ENCODE data around the gene HOXB1. TPM values are rescaled to one million over a fixed set of nuclear protein-coding genes. Genes with fewer than 3 reads are reported as not detected.
"Not testable (repeated sequence)": the region's sequence is repeated elsewhere in the genome, so short reads cannot be mapped to it uniquely, and the experiment has no call there.

Gene HOXB1
- total and polyA plus RNA-seq, 7 experiments from 2014 or later: not detected

DNA sequence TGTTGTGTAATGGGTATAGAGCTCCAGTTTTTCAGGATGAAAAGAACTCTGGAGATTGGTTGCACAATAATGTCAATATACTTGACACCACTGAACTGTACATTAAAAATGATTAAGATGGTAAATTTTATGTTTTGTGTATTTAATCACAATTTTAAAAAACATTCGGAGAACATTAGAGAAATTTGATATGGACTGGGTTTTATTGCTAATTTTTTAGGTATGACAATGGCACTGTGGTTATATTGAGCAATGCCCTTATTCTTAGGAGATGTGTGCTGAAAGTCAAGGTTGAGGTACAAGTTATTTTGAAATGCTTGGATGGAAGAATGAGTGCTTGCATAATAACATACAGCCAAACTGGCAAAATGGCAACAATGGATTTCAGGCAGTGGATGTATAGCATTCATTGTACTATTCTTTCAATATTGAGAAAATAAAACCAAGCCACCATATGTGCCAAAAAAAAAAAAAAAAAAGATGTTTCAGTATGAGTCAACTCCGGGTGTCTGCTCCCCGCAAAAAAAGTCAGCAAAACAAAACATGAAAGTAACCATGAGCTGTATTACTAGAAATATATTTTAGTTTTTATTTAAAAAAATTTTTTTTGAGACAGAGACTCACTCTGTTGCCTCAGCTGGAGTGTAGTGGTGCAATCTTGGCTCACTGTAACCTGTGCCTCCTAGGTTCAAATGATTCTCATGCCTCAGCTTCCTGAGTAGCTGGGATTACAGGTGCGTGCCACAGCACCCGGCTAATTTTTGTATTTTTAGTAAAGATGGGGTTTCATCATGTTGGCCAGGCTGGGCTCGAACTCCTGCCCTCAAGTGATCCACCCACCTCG, 19.8 kb downstream of the HOXB1 start:
- ChIA-PET CTCF (interaction anchor here (0.7 kb wide), 1 partner anchor 21 kb away, joined by 5 read pairs; no protein-coding TSS in a partner anchor), POLR2A (interaction anchor here (0.9 to 1.3 kb wide), 3 partner anchors 29 to 76 kb away, joined by 3 to 4 read pairs (median 3); no protein-coding TSS in a partner anchor)
- Mint-ChIP-seq H3K9me3 (no peaks in the 10 kb centered on the region), H3K4me1 (peaks cover 6 to 73% (median 24%) of the 10 kb centered on the region in 7 donors), H3K27ac (peak overlapping the region in 5 of 9 donors; percentile 38 to 93 (median 66)), H3K36me3 (peaks cover 0 to 15% (median 0%) of the 10 kb centered on the region in 5 donors), H3K27me3 (peaks cover 0 to 42% (median 22%) of the 10 kb centered on the region in 5 donors), H3K4me3 (peak overlapping the region in 3 of 10 donors; percentile 46 to 76 (median 51))
- DNase-seq: peak in 6 of 9 donors; percentile 11 to 63 (median 36)
- Histone ChIP-seq H3K36me3 (ENCODE audit: control insufficient read depth in 2 of 3, insufficient read depth in 3 of 3, low read length in 3 of 3) (no peaks in the 10 kb centered on the region), H3K27me3 (ENCODE audit: control insufficient read depth in 2 of 2, insufficient read depth in 2 of 2, low read length in 2 of 2) (no peaks in the 10 kb centered on the region), H3K9me3 (ENCODE audit: control insufficient read depth in 2 of 3, low read length in 3 of 3) (no peaks in the 10 kb centered on the region), H3K4me3 (ENCODE audit: low read length) (no peak overlapping the region), H3K27ac (ENCODE audit: low read depth, low read length) (no peak overlapping the region), H3K4me1 (ENCODE audit: control insufficient read depth in 2 of 2, insufficient read depth in 2 of 2, low read length in 2 of 2) (no peaks in the 10 kb centered on the region)
- intact Hi-C loops (cut with micrococcal nuclease): loop anchor here in 1 of 2 donors (1.0 to 5.0 kb wide), 2 partner anchors 32 to 66 kb away; partner anchors contain the start of gene HOXB4
- ATAC-seq: peak; percentile 80

DNA sequence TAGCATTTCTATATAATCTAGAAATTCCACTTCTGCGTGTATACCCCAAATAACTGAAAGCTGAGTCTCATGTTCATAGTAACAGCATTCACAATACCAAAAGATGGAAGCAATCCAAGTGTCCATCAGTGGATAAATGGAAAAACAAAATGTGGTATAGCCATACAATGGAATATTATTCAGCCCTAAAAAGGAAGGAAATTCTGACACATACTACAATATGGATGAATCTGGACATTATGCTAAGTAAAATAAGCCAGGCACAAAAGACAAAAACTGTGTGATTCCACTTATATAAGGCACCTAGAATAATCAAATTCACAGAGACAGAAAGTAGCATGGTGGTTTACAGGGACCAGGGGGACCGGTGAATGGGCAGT, 20.4 kb downstream of the HOXB1 start:
- H3K4me3 ChIP-seq (ENCODE audit: low read length): no peak overlapping the region
- peak overlapping the region in 2 of 9 donors; percentile 81 to 93 for H3K27ac Mint-ChIP-seq
- intact Hi-C loops (cut with micrococcal nuclease): loop anchor here in 1 of 2 donors (5.0 kb wide), 1 partner anchor 67 kb away; the partner anchor contains the start of gene HOXB4
- CTCF ChIA-PET: no interaction called here
- DNase-seq: no peak
- H3K4me3 Mint-ChIP-seq: peak overlapping the region in 1 of 10 donors; percentile 32
- POLR2A ChIA-PET: interaction anchor here (0.7 kb wide), 1 partner anchor 609 kb away, joined by 3 read pairs; no protein-coding TSS in a partner anchor
- no peaks in the 10 kb centered on the region for H3K27me3 ChIP-seq (ENCODE audit: control insufficient read depth in 2 of 2, insufficient read depth in 2 of 2, low read length in 2 of 2)
- H3K36me3 ChIP-seq (ENCODE audit: control insufficient read depth in 2 of 3, insufficient read depth in 3 of 3, low read length in 3 of 3): no peaks in the 10 kb centered on the region
- peaks cover 0 to 15% (median 0%) of the 10 kb centered on the region in 5 donors for H3K36me3 Mint-ChIP-seq
- ATAC-seq: no peak
- H3K4me1 Mint-ChIP-seq: peaks cover 6 to 79% (median 24%) of the 10 kb centered on the region in 7 donors
- peaks cover 0 to 3% of the 10 kb centered on the region in 2 donors for H3K4me1 ChIP-seq (ENCODE audit: control insufficient read depth in 2 of 2, insufficient read depth in 2 of 2, low read length in 2 of 2)
- no peaks in the 10 kb centered on the region for H3K9me3 Mint-ChIP-seq
- H3K27ac ChIP-seq (ENCODE audit: low read depth, low read length): no peak overlapping the region
- no peaks in the 10 kb centered on the region for H3K9me3 ChIP-seq (ENCODE audit: control insufficient read depth in 2 of 3, low read length in 3 of 3)
- peaks cover 0 to 36% (median 18%) of the 10 kb centered on the region in 5 donors for H3K27me3 Mint-ChIP-seq

DNA sequence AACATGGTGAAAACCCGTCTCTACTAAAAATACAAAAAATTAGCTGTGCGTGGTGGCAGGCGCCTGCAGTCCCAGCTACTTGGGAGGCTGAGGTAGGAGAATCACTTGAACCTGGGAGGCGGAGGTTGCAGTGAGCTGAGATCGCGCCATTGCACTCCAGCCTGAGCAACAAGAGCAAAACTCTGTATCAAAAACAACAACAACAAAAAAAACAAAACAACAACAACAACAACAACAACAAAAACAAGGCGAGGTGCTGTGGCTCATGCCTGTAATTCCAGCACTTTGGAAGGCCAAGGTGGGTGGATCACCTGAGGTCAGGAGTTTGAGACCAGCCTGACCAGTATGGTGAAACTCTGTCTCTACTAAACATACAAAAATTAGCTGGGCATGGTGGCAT, 21.1 kb downstream of the HOXB1 start:
- H3K4me1 Mint-ChIP-seq: peaks cover 6 to 85% (median 24%) of the 10 kb centered on the region in 7 donors
- intact Hi-C loops (cut with micrococcal nuclease): loop anchor here in 1 of 2 donors (5.0 kb wide), 2 partner anchors 52 to 68 kb away; partner anchors contain the start of gene HOXB4

DNA sequence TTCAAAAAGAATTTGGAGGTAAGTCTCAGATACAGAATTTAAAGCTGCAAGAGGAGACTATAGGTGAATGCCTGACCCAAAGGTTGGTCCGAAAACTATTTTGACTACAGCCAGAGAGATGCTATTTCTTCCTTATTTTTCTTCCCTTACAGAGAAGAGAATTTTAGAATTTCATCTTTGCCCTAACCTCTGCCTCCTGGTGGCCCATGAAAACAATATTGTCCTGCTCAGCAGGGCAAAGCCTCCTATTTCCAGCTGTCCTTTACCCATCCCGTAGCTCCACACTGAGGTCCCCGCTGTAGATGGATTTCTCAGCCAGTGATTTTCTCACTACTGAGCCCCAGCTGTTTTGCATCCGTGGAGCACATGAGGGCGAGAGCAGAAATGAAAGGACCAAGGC, 24.6 kb downstream of the HOXB1 start:
- H3K27me3 ChIP-seq (ENCODE audit: control insufficient read depth in 2 of 2, insufficient read depth in 2 of 2, low read length in 2 of 2): no peaks in the 10 kb centered on the region
- Mint-ChIP-seq H3K36me3 (peaks cover 0 to 6% (median 0%) of the 10 kb centered on the region in 5 donors), H3K4me3 (peak overlapping the region in 1 of 10 donors; percentile 46), H3K27ac (peak overlapping the region in 2 of 9 donors; percentile 20 to 91), H3K27me3 (peaks cover 6 to 26% (median 24%) of the 10 kb centered on the region in 5 donors), H3K4me1 (peaks cover 0 to 65% (median 6%) of the 10 kb centered on the region in 7 donors), H3K9me3 (peaks cover 0 to 3% (median 0%) of the 10 kb centered on the region in 11 donors)
- DNase-seq (no peak), ATAC-seq (no peak)
- H3K4me3 ChIP-seq (ENCODE audit: low read length): no peak overlapping the region
- POLR2A ChIA-PET: no interaction called here
- H3K27ac ChIP-seq (ENCODE audit: low read depth, low read length): no peak overlapping the region
- intact Hi-C loops (cut with micrococcal nuclease): loop anchor here in 1 of 2 donors (1.0 to 5.0 kb wide), 4 partner anchors 13 to 65 kb away; no protein-coding TSS in a partner anchor
- H3K9me3 ChIP-seq (ENCODE audit: control insufficient read depth in 2 of 3, low read length in 3 of 3): no peaks in the 10 kb centered on the region
- H3K36me3 ChIP-seq (ENCODE audit: control insufficient read depth in 2 of 3, insufficient read depth in 3 of 3, low read length in 3 of 3): no peaks in the 10 kb centered on the region
- H3K4me1 ChIP-seq (ENCODE audit: control insufficient read depth in 2 of 2, insufficient read depth in 2 of 2, low read length in 2 of 2): peaks cover 0 to 5% of the 10 kb centered on the region in 2 donors
- CTCF ChIA-PET: interaction anchor here (1.4 kb wide), 1 partner anchor 87 kb away, joined by 4 read pairs; no protein-coding TSS in a partner anchor

More for the DNA sequence above, 21.1 kb downstream of the HOXB1 start:
- H3K4me3 Mint-ChIP-seq: peak overlapping the region in 1 of 10 donors; percentile 17
- peaks cover 0 to 29% (median 11%) of the 10 kb centered on the region in 5 donors for H3K27me3 Mint-ChIP-seq
- H3K9me3 ChIP-seq (ENCODE audit: control insufficient read depth in 2 of 3, low read length in 3 of 3); DNase-seq; H3K27me3 ChIP-seq (ENCODE audit: control insufficient read depth in 2 of 2, insufficient read depth in 2 of 2, low read length in 2 of 2); ATAC-seq; H3K4me1 ChIP-seq (ENCODE audit: control insufficient read depth in 2 of 2, insufficient read depth in 2 of 2, low read length in 2 of 2); H3K36me3 ChIP-seq (ENCODE audit: control insufficient read depth in 2 of 3, insufficient read depth in 3 of 3, low read length in 3 of 3); H3K4me3 ChIP-seq (ENCODE audit: low read length); H3K27ac ChIP-seq (ENCODE audit: low read depth, low read length); H3K9me3 Mint-ChIP-seq; CTCF ChIA-PET: not testable (repeated sequence)
- peak overlapping the region in 1 of 9 donors; percentile 20 for H3K27ac Mint-ChIP-seq
- POLR2A ChIA-PET: interaction anchor here (0.7 kb wide), 1 partner anchor 608 kb away, joined by 3 read pairs; no protein-coding TSS in a partner anchor
- H3K36me3 Mint-ChIP-seq: peaks cover 0 to 11% (median 0%) of the 10 kb centered on the region in 5 donors

DNA sequence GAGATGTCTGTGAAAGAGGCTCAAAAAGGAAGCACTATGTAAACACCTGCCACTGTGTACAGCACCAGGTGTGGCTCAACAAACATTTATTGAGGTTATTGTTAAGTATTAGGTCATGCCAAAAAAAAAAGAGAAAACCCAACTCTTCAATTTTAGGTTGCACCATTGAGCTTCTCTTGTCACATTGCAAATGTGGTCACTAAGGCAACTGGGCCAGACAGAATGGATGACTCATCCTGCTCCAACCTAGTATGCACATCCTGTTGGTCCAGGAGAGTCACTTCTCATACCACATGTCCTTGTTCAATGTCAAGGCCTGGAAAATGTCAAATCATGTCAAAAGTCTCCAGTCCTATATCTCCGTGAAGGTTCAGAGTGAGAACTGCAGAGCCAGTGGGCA, 25.0 kb downstream of the HOXB1 start:
- H3K36me3 ChIP-seq (ENCODE audit: control insufficient read depth in 2 of 3, insufficient read depth in 3 of 3, low read length in 3 of 3): no peaks in the 10 kb centered on the region
- Mint-ChIP-seq H3K4me1 (peaks cover 0 to 60% (median 4%) of the 10 kb centered on the region in 7 donors), H3K36me3 (peaks cover 0 to 6% (median 0%) of the 10 kb centered on the region in 5 donors), H3K4me3 (peak overlapping the region in 1 of 10 donors; percentile 46), H3K9me3 (peaks cover 0 to 4% (median 0%) of the 10 kb centered on the region in 11 donors), H3K27ac (peak overlapping the region in 3 of 9 donors; percentile 18 to 91 (median 20)), H3K27me3 (peaks cover 6 to 31% (median 24%) of the 10 kb centered on the region in 5 donors)
- intact Hi-C loops (cut with micrococcal nuclease): loop anchor here in 1 of 2 donors (1.0 to 5.0 kb wide), 4 partner anchors 13 to 64 kb away; no protein-coding TSS in a partner anchor
- H3K4me1 ChIP-seq (ENCODE audit: control insufficient read depth in 2 of 2, insufficient read depth in 2 of 2, low read length in 2 of 2): peaks cover 0 to 5% of the 10 kb centered on the region in 2 donors
- ATAC-seq: peak; percentile 89
- H3K27me3 ChIP-seq (ENCODE audit: control insufficient read depth in 2 of 2, insufficient read depth in 2 of 2, low read length in 2 of 2): no peaks in the 10 kb centered on the region
- no peak overlapping the region for H3K27ac ChIP-seq (ENCODE audit: low read depth, low read length)
- CTCF ChIA-PET: no interaction called here
- DNase-seq: peak in 2 of 9 donors; percentile 30 to 33
- H3K9me3 ChIP-seq (ENCODE audit: control insufficient read depth in 2 of 3, low read length in 3 of 3): no peaks in the 10 kb centered on the region
- no peak overlapping the region for H3K4me3 ChIP-seq (ENCODE audit: low read length)
- POLR2A ChIA-PET: no interaction called here

DNA sequence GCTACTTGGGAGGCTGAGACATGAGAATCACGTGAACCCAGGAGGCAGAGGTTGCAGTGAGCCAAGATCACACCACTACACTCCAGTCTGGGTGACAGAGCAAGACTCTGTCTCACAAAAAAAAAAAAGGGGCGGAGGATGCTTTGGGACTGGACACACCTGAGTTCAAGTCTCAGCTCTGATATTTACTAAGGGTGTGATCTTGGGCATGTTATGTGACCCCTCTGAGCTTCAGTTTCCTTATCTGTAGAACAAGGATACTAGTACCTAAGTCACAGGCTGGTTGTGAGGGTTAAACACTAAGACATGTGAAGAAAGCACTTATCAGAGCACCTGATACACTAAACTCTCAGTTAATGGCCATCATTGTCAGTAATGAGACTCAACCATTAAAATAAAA, 25.9 kb downstream of the HOXB1 start:
- peaks cover 0 to 54% (median 0%) of the 10 kb centered on the region in 7 donors for H3K4me1 Mint-ChIP-seq
- ATAC-seq (no peak), DNase-seq (no peak)
- peak overlapping the region in 2 of 9 donors; percentile 18 to 92 for H3K27ac Mint-ChIP-seq
- peaks cover 0 to 5% of the 10 kb centered on the region in 2 donors for H3K4me1 ChIP-seq (ENCODE audit: control insufficient read depth in 2 of 2, insufficient read depth in 2 of 2, low read length in 2 of 2)
- H3K9me3 Mint-ChIP-seq: peaks cover 0 to 4% (median 0%) of the 10 kb centered on the region in 11 donors
- peaks cover 6 to 39% (median 24%) of the 10 kb centered on the region in 5 donors for H3K27me3 Mint-ChIP-seq
- H3K36me3 ChIP-seq (ENCODE audit: control insufficient read depth in 2 of 3, insufficient read depth in 3 of 3, low read length in 3 of 3): no peaks in the 10 kb centered on the region
- peaks cover 0 to 6% (median 0%) of the 10 kb centered on the region in 5 donors for H3K36me3 Mint-ChIP-seq
- H3K9me3 ChIP-seq (ENCODE audit: control insufficient read depth in 2 of 3, low read length in 3 of 3): no peaks in the 10 kb centered on the region
- intact Hi-C loops (cut with micrococcal nuclease): loop anchor here in 1 of 2 donors (5.0 kb wide), 1 partner anchor 48 kb away; no protein-coding TSS in a partner anchor
- H3K4me3 Mint-ChIP-seq: peak overlapping the region in 1 of 10 donors; percentile 67
- CTCF ChIA-PET: no interaction called here
- POLR2A ChIA-PET: interaction anchor here (2.4 kb wide), 1 partner anchor 36 kb away, joined by 7 read pairs; no protein-coding TSS in a partner anchor
- no peak overlapping the region for H3K27ac ChIP-seq (ENCODE audit: low read depth, low read length)
- no peaks in the 10 kb centered on the region for H3K27me3 ChIP-seq (ENCODE audit: control insufficient read depth in 2 of 2, insufficient read depth in 2 of 2, low read length in 2 of 2)
- no peak overlapping the region for H3K4me3 ChIP-seq (ENCODE audit: low read length)

Data from naive thymus-derived CD4-positive, alpha-beta T cell (primary cell).